Tibial nerve (tissue), 4 donors: ENCODE results near the gene TFAP2D.

Source experiments
- EP300 ChIP-seq, 2 donors: sonication (generic); formaldehyde crosslinking; IDR thresholded peaks; one replicate each; pipeline ENCODE4 v1.6.1; 2017; ENCODE audit warnings: antibody characterized with exemption in 2 of 2, mild to moderate bottlenecking in 1 of 2
- POLR2A ChIP-seq, 2 donors: fragments of 450-650 bp; IDR thresholded peaks; one replicate each; pipeline ENCODE4 v1.6.1; 2017; ENCODE audit warnings: antibody characterized with exemption in 2 of 2, mild to moderate bottlenecking in 2 of 2, moderate library complexity in 2 of 2
- TF ChIP-seq, protein P1 (sequence below), 5 experiments: fragments of 200-600 bp in 3 of 5; fragments of 450-650 bp in 2 of 5; sonication (generic) in 3 of 5; IDR thresholded peaks; one replicate each; pipeline ENCODE4 v1.5.1; 2016 to 2019; ENCODE audit warnings: antibody characterized with exemption in 5 of 5, mild to moderate bottlenecking in 3 of 5, moderate library complexity in 2 of 5

DNA sequence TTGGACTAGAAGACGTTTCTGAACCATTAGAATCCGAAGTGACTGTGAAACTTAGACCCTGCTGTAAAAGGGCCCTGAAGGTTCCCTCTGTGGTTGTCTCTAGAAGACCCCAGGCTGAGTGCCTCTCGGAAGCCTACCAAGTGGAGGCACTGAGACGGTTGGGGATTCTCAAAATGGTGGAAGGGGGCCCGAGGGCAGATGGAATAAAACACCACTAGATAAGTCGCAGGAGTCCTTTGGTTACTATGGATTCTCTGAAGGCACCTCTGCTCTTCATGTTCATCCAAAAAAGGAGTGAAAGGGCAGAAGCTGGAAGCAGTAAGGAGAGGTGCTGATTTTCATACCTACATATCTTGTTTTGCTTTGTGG, 4.0 kb upstream of the TFAP2D start:
- TF ChIP-seq, protein P1, sequence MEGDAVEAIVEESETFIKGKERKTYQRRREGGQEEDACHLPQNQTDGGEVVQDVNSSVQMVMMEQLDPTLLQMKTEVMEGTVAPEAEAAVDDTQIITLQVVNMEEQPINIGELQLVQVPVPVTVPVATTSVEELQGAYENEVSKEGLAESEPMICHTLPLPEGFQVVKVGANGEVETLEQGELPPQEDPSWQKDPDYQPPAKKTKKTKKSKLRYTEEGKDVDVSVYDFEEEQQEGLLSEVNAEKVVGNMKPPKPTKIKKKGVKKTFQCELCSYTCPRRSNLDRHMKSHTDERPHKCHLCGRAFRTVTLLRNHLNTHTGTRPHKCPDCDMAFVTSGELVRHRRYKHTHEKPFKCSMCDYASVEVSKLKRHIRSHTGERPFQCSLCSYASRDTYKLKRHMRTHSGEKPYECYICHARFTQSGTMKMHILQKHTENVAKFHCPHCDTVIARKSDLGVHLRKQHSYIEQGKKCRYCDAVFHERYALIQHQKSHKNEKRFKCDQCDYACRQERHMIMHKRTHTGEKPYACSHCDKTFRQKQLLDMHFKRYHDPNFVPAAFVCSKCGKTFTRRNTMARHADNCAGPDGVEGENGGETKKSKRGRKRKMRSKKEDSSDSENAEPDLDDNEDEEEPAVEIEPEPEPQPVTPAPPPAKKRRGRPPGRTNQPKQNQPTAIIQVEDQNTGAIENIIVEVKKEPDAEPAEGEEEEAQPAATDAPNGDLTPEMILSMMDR (IDR thresholded peaks at IDR 0.05): no peak
- TF ChIP-seq POLR2A (IDR thresholded peaks at IDR 0.05): no peak
- no peak for TF ChIP-seq EP300 (IDR thresholded peaks at IDR 0.05)
